HL-60 (cell line): ENCODE results near the gene SH3PXD2A.

Experiments
- DNase-seq, 2 experiments: peaks; one replicate each; pipeline ENCODE4 v3.0.0-alpha.2; 2010 to 2020; ENCODE audit warnings: low read depth in 1 of 2, low spot score in 1 of 2
- H3K27ac ChIP-seq: fragments of 250-450 bp; sonication (Bioruptor Pico); replicated peaks from 2 replicates; pipeline ENCODE4 v1.5.1; 2020; ENCODE audit warnings: mild to moderate bottlenecking, moderate library complexity
- H3K27me3 ChIP-seq: fragments of 250-450 bp; sonication (Bioruptor Pico); 2 replicates; pipeline ENCODE4 v1.5.1; 2021; ENCODE audit warnings: mild to moderate bottlenecking, moderate library complexity; ENCODE audit not compliant: insufficient read depth, poor library complexity, severe bottlenecking
- H3K4me3 ChIP-seq: replicated peaks from 2 replicates; pipeline ENCODE4 v1.5.1; 2011; ENCODE audit warnings: mild to moderate bottlenecking, control low read depth, low read length; ENCODE audit not compliant: insufficient read depth
- GABPA ChIP-seq: IDR thresholded peaks from 2 replicates; pipeline ENCODE4 v1.6.1; 2012; ENCODE audit warnings: low read depth
- POLR2AphosphoS5 ChIP-seq: IDR thresholded peaks from 2 replicates; pipeline ENCODE4 v1.6.1; 2012; ENCODE audit warnings: low read depth
- SPI1 ChIP-seq: IDR thresholded peaks from 2 replicates; pipeline ENCODE4 v1.6.1; 2012; ENCODE audit warnings: low read depth, mild to moderate bottlenecking, borderline replicate concordance
- TF ChIP-seq, protein P1 (sequence below): IDR thresholded peaks from 2 replicates; pipeline ENCODE4 v1.6.1; 2012; ENCODE audit warnings: low read depth; ENCODE audit not compliant: insufficient replicate concordance
- TF ChIP-seq, protein P2 (sequence below): IDR thresholded peaks from one replicate; pipeline ENCODE4 v1.5.1; 2011; ENCODE audit warnings: low read length, control low read depth, inconsistent platforms; ENCODE audit not compliant: insufficient read depth

SH3PXD2A gene

DNA sequence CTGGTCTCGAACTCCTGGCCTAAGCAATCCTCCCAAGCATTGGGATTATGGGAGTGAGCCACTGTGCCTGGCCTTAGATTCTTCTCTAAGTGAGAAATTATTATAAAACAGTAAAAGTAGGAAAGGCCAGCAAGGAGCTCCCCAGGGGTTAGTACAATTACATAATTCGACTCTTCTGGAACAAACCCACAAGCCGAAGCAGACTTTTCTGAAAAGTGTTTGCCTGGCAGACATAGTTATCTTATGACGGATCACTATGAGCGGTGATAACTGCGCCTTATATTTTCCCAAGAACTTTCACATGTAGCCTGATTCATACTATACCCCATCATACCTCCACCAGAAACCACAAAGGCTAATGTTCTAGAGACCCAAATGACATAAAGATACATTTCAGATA is 30.2 kb upstream of the SH3PXD2A start:
- Histone ChIP-seq H3K27ac (no peak overlapping the region), H3K27me3 (no peaks in the 10 kb centered on the region), H3K4me3 (no peak overlapping the region)
- TF ChIP-seq, protein P1, sequence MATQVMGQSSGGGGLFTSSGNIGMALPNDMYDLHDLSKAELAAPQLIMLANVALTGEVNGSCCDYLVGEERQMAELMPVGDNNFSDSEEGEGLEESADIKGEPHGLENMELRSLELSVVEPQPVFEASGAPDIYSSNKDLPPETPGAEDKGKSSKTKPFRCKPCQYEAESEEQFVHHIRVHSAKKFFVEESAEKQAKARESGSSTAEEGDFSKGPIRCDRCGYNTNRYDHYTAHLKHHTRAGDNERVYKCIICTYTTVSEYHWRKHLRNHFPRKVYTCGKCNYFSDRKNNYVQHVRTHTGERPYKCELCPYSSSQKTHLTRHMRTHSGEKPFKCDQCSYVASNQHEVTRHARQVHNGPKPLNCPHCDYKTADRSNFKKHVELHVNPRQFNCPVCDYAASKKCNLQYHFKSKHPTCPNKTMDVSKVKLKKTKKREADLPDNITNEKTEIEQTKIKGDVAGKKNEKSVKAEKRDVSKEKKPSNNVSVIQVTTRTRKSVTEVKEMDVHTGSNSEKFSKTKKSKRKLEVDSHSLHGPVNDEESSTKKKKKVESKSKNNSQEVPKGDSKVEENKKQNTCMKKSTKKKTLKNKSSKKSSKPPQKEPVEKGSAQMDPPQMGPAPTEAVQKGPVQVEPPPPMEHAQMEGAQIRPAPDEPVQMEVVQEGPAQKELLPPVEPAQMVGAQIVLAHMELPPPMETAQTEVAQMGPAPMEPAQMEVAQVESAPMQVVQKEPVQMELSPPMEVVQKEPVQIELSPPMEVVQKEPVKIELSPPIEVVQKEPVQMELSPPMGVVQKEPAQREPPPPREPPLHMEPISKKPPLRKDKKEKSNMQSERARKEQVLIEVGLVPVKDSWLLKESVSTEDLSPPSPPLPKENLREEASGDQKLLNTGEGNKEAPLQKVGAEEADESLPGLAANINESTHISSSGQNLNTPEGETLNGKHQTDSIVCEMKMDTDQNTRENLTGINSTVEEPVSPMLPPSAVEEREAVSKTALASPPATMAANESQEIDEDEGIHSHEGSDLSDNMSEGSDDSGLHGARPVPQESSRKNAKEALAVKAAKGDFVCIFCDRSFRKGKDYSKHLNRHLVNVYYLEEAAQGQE: no peak
- TF ChIP-seq GABPA (no peak), POLR2AphosphoS5 (no peak), SPI1 (no peak)
- TF ChIP-seq, protein P2, sequence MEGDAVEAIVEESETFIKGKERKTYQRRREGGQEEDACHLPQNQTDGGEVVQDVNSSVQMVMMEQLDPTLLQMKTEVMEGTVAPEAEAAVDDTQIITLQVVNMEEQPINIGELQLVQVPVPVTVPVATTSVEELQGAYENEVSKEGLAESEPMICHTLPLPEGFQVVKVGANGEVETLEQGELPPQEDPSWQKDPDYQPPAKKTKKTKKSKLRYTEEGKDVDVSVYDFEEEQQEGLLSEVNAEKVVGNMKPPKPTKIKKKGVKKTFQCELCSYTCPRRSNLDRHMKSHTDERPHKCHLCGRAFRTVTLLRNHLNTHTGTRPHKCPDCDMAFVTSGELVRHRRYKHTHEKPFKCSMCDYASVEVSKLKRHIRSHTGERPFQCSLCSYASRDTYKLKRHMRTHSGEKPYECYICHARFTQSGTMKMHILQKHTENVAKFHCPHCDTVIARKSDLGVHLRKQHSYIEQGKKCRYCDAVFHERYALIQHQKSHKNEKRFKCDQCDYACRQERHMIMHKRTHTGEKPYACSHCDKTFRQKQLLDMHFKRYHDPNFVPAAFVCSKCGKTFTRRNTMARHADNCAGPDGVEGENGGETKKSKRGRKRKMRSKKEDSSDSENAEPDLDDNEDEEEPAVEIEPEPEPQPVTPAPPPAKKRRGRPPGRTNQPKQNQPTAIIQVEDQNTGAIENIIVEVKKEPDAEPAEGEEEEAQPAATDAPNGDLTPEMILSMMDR: no peak
- DNase-seq: no peak

DNA sequence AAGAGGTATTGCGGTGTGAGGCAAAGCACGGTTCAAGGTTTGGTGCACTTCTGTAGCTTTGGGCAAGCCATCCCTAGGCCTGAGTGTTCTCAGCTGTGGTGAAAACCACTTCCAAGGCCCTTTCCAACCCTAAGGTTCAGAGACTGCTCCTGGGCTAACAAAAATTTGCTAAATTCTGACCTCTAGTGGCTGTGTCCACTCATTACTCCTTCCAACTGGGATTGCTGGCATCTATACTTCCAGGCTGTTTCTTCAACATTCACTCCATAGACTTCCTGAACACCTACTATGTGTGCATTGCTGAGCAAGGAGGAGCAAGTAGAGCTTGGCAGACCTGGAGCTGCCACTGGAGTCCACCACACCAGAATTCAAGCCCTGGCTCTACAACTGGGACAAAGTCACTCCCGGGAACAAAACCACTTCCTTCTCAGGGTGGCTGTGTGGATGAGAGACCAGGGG is 29.3 kb upstream of the SH3PXD2A start:
- Histone ChIP-seq H3K4me3 (no peak overlapping the region), H3K27me3 (no peaks in the 10 kb centered on the region), H3K27ac (no peak overlapping the region)
- TF ChIP-seq, protein P2: peak; percentile 60
- no peak for TF ChIP-seq GABPA
- peak in 1 of 2 experiments; percentile 56 for DNase-seq

DNA sequence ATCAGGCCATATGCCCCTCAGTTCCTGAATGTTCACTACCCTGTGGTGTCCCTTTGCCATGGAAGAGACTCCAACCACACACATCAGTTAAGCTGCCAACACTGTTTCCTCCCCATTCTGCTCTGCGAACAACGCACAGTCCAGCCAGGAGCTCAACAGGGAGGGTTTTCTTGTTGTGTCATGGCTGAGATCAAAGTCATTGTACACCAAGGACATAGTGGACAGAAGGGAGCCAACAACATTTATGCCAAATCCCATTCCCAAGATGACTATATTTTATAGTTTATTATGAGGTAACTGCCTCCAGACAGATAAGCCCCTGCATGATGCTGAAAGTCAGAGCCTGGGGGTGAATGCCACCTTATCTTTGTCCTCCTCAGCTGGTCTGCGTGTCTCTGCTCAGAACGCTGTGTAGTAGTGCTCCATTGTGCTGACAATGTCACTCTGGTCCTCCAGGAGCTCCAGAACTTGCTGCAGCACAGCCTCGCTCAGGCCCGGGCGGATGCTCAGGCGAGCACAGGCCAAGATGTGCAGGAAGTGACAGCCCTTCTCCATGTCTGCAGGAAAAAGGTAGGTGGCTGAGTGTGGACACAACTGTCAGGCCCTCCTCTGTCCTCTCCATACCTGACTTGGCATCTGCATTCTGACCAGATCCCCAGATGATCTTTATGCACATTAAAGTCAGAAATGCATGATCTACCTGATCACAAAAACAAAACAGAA is 27.1 kb upstream of the SH3PXD2A start:
- H3K27ac ChIP-seq: no peak overlapping the region
- no peaks in the 10 kb centered on the region for H3K27me3 ChIP-seq
- no peak for DNase-seq
- no peak overlapping the region for H3K4me3 ChIP-seq
- TF ChIP-seq GABPA (no peak), SPI1 (no peak), POLR2AphosphoS5 (no peak)
- TF ChIP-seq, protein P1: no peak
- TF ChIP-seq, protein P2: no peak
